Right lobe of liver (tissue), 4 donors: ENCODE results near the gene GPBP1.

ENCODE experiments used
- CTCF ChIP-seq, 4 donors: fragments of 200-600 bp in 3 of 4; fragments of 450-650 bp in 1 of 4; IDR thresholded peaks; one replicate each; pipeline versions ENCODE4 v1.5.1 to v1.8.0; 2016 to 2022; ENCODE audit warnings: antibody characterized with exemption in 4 of 4, mild to moderate bottlenecking in 2 of 4
- POLR2A ChIP-seq: fragments of 450-650 bp; IDR thresholded peaks from one replicate; pipeline ENCODE4 v1.6.1; 2017; ENCODE audit warnings: antibody characterized with exemption, mild to moderate bottlenecking
- donor health status: DM: no; HTN: no; CAD: no.
- donor health status: DM: no; HTN: no; CAD: no.
- donor health status: DM: no; HTN: yes; CAD: no.

- TF ChIP-seq CTCF (IDR thresholded peaks at IDR 0.05) = no peak
- no peak for TF ChIP-seq POLR2A
Observed at GRCh38 chr5:57210633-57211032, 36.8 kb downstream of the GPBP1 start.
